ENCODE measurements around the gene SNX30. TPM values are rescaled to one million over a fixed set of nuclear protein-coding genes. Genes with fewer than 3 reads are reported as not detected.

The SNX30 gene
- total RNA-seq, 1 donor from 2014 or later = 7.9 TPM

GRCh38 chr9:112898872-112899311 lies 148.3 kb downstream of the SNX30 start:
- Histone ChIP-seq H3K4me3 (no peak overlapping the region), H3K27ac (no peak overlapping the region), H3K36me3 (no peaks in the 10 kb centered on the region), H3K9me3 (no peaks in the 10 kb centered on the region), H3K27me3 (no peaks in the 10 kb centered on the region), H3K4me1 (no peaks in the 10 kb centered on the region)
- no peak for DNase-seq (ENCODE audit: extremely low spot score in 2 of 2)
- intact Hi-C loops (cut with DNase I) = no loop called here
- TF ChIP-seq POLR2AphosphoS5 (IDR thresholded peaks at IDR 0.05; ENCODE audit: insufficient read depth in 1 of 2, low read depth in 1 of 2) (no peak), POLR2A (IDR thresholded peaks at IDR 0.05) (no peak), CTCF (IDR thresholded peaks at IDR 0.05) (no peak)

GRCh38 chr9:112900488-112900887 lies 149.9 kb downstream of the SNX30 start:
- H3K36me3 ChIP-seq = no peaks in the 10 kb centered on the region
- DNase-seq (ENCODE audit: extremely low spot score in 2 of 2) = no peak
- intact Hi-C loops (cut with DNase I) = no loop called here
- no peaks in the 10 kb centered on the region for H3K27me3 ChIP-seq
- TF ChIP-seq POLR2A (IDR thresholded peaks at IDR 0.05) = no peak
- TF ChIP-seq CTCF (IDR thresholded peaks at IDR 0.05) = no peak
- no peak for TF ChIP-seq POLR2AphosphoS5 (IDR thresholded peaks at IDR 0.05; ENCODE audit: insufficient read depth in 1 of 2, low read depth in 1 of 2)
- no peaks in the 10 kb centered on the region for H3K4me1 ChIP-seq
- no peak overlapping the region for H3K4me3 ChIP-seq
- H3K27ac ChIP-seq = no peak overlapping the region
- H3K9me3 ChIP-seq = no peaks in the 10 kb centered on the region

- no peak overlapping the region for H3K4me3 ChIP-seq
- no peaks in the 10 kb centered on the region for H3K36me3 ChIP-seq
- intact Hi-C loops (cut with DNase I) = no loop called here
- no peaks in the 10 kb centered on the region for H3K9me3 ChIP-seq
- no peak overlapping the region for H3K27ac ChIP-seq
- no peak for DNase-seq (ENCODE audit: extremely low spot score in 2 of 2)
- TF ChIP-seq POLR2A (IDR thresholded peaks at IDR 0.05) (no peak), POLR2AphosphoS5 (IDR thresholded peaks at IDR 0.05; ENCODE audit: insufficient read depth in 1 of 2, low read depth in 1 of 2) (no peak), CTCF (IDR thresholded peaks at IDR 0.05) (no peak)
- no peaks in the 10 kb centered on the region for H3K27me3 ChIP-seq
- no peaks in the 10 kb centered on the region for H3K4me1 ChIP-seq
These were observed 150.3 kb downstream of the SNX30 start for GRCh38 chr9:112900901-112901300.

GRCh38 chr9:112905084-112905483 lies 154.5 kb downstream of the SNX30 start:
- Histone ChIP-seq H3K27me3 (no peaks in the 10 kb centered on the region), H3K4me1 (no peaks in the 10 kb centered on the region), H3K9me3 (no peaks in the 10 kb centered on the region), H3K27ac (no peak overlapping the region), H3K36me3 (no peaks in the 10 kb centered on the region), H3K4me3 (no peak overlapping the region)
- intact Hi-C loops (cut with DNase I) = no loop called here
- TF ChIP-seq POLR2A (IDR thresholded peaks at IDR 0.05) (no peak), CTCF (IDR thresholded peaks at IDR 0.05) (no peak), POLR2AphosphoS5 (IDR thresholded peaks at IDR 0.05; ENCODE audit: insufficient read depth in 1 of 2, low read depth in 1 of 2) (no peak)
- no peak for DNase-seq (ENCODE audit: extremely low spot score in 2 of 2)

GRCh38 chr9:112911736-112912135 lies 161.2 kb downstream of the SNX30 start:
- Histone ChIP-seq H3K27me3 (no peaks in the 10 kb centered on the region), H3K36me3 (no peaks in the 10 kb centered on the region), H3K4me3 (no peak overlapping the region), H3K9me3 (no peaks in the 10 kb centered on the region), H3K27ac (no peak overlapping the region), H3K4me1 (no peaks in the 10 kb centered on the region)
- TF ChIP-seq POLR2AphosphoS5 (IDR thresholded peaks at IDR 0.05; ENCODE audit: insufficient read depth in 1 of 2, low read depth in 1 of 2) (no peak), CTCF (IDR thresholded peaks at IDR 0.05) (no peak), POLR2A (IDR thresholded peaks at IDR 0.05) (no peak)
- intact Hi-C loops (cut with DNase I) = no loop called here
- DNase-seq (ENCODE audit: extremely low spot score in 2 of 2) = no peak

All from vagina (tissue), 2 donors.